Neural cell (in vitro differentiated cells): ENCODE measurements around the gene SEC61G.

Experiments used
- POLR2AphosphoS5 ChIP-seq: IDR thresholded peaks from 2 replicates; pipeline ENCODE4 v1.6.1; 2012
- RAD21 ChIP-seq: fragments of 450-650 bp; conservative IDR thresholded peaks from 2 replicates; pipeline ENCODE4 v1.6.1; 2014; ENCODE audit warnings: antibody characterized with exemption, mild to moderate bottlenecking, moderate library complexity
- TAF1 ChIP-seq: IDR thresholded peaks from 2 replicates; pipeline ENCODE4 v1.6.1; 2012; ENCODE audit warnings: low read depth
- TF ChIP-seq, protein P1 (sequence below): fragments of 450-650 bp; IDR thresholded peaks from 2 replicates; pipeline ENCODE4 v1.5.1; 2014; ENCODE audit warnings: antibody characterized with exemption, mild to moderate bottlenecking, moderate library complexity; ENCODE audit not compliant: poor library complexity, severe bottlenecking
- TF ChIP-seq, protein P2 (sequence below): IDR thresholded peaks from 2 replicates; pipeline ENCODE4 v1.6.1; 2012; ENCODE audit warnings: borderline replicate concordance

DNA sequence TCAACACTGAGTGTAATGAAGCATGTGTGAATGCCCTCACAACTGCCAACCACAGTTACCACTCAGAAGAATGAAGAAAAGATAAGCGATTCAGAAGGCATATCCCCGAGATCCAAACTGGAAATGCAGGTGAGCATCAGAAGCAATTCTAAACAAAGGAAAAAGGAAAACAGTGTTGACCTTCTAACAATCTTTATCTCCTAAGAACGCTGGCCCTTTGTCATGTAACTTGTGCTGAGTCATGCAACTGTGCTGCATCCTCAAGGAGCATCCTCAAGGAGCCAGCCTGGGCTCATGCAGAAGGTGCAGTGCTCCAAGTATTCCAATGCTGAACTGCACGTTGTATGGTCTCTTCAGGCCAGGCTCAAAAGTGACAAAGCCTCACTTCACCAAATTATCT is 30.6 kb downstream of the SEC61G start:
- no peak for TF ChIP-seq RAD21
- TF ChIP-seq POLR2AphosphoS5 = no peak
- no peak for TF ChIP-seq TAF1
- TF ChIP-seq, protein P1, sequence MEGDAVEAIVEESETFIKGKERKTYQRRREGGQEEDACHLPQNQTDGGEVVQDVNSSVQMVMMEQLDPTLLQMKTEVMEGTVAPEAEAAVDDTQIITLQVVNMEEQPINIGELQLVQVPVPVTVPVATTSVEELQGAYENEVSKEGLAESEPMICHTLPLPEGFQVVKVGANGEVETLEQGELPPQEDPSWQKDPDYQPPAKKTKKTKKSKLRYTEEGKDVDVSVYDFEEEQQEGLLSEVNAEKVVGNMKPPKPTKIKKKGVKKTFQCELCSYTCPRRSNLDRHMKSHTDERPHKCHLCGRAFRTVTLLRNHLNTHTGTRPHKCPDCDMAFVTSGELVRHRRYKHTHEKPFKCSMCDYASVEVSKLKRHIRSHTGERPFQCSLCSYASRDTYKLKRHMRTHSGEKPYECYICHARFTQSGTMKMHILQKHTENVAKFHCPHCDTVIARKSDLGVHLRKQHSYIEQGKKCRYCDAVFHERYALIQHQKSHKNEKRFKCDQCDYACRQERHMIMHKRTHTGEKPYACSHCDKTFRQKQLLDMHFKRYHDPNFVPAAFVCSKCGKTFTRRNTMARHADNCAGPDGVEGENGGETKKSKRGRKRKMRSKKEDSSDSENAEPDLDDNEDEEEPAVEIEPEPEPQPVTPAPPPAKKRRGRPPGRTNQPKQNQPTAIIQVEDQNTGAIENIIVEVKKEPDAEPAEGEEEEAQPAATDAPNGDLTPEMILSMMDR = no peak
- TF ChIP-seq, protein P2, sequence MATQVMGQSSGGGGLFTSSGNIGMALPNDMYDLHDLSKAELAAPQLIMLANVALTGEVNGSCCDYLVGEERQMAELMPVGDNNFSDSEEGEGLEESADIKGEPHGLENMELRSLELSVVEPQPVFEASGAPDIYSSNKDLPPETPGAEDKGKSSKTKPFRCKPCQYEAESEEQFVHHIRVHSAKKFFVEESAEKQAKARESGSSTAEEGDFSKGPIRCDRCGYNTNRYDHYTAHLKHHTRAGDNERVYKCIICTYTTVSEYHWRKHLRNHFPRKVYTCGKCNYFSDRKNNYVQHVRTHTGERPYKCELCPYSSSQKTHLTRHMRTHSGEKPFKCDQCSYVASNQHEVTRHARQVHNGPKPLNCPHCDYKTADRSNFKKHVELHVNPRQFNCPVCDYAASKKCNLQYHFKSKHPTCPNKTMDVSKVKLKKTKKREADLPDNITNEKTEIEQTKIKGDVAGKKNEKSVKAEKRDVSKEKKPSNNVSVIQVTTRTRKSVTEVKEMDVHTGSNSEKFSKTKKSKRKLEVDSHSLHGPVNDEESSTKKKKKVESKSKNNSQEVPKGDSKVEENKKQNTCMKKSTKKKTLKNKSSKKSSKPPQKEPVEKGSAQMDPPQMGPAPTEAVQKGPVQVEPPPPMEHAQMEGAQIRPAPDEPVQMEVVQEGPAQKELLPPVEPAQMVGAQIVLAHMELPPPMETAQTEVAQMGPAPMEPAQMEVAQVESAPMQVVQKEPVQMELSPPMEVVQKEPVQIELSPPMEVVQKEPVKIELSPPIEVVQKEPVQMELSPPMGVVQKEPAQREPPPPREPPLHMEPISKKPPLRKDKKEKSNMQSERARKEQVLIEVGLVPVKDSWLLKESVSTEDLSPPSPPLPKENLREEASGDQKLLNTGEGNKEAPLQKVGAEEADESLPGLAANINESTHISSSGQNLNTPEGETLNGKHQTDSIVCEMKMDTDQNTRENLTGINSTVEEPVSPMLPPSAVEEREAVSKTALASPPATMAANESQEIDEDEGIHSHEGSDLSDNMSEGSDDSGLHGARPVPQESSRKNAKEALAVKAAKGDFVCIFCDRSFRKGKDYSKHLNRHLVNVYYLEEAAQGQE = no peak
